Upper lobe of right lung (tissue), 1 donor: ENCODE measurements around the gene CDH4. TPM values are rescaled to one million over a fixed set of nuclear protein-coding genes. Genes with fewer than 3 reads are reported as not detected.
A peak's percentile ranks its signal among the peaks of the same experiment; 100 is the strongest.

ENCODE experiments used
- ATAC-seq: fragments of 200-7000 bp; cut with Tn5 transposase; one replicate; pipeline ENCODE4 v1.9.1; 2020; ENCODE audit warnings: mild to moderate bottlenecking, moderate library complexity
- DNase-seq: peaks from one replicate; pipeline ENCODE4 v3.0.0-alpha.2; 2020
- H3K27ac ChIP-seq: fragments of 200-600 bp; one replicate; pipeline ENCODE4 v1.8.0; 2022
- H3K27me3 ChIP-seq: fragments of 200-600 bp; one replicate; pipeline ENCODE4 v1.8.0; 2022; ENCODE audit warnings: mild to moderate bottlenecking
- H3K36me3 ChIP-seq: fragments of 200-600 bp; one replicate; pipeline ENCODE4 v1.8.0; 2022
- H3K4me1 ChIP-seq: fragments of 200-600 bp; one replicate; pipeline ENCODE4 v1.8.0; 2022
- H3K4me3 ChIP-seq: fragments of 200-600 bp; one replicate; pipeline ENCODE4 v1.8.0; 2022; ENCODE audit warnings: mild to moderate bottlenecking
- H3K9me3 ChIP-seq: fragments of 200-600 bp; one replicate; pipeline ENCODE4 v1.8.0; 2022
- CTCF ChIP-seq: fragments of 200-600 bp; IDR thresholded peaks from one replicate; pipeline ENCODE4 v1.8.0; 2022; ENCODE audit warnings: antibody characterized with exemption
- intact Hi-C: fragments of 100-400 bp; cut with DNase I; formaldehyde crosslinking; loops from one replicate; pipeline ENCODE4 v1.11.0; 2022
- total RNA-seq: library from RNA; stranded (reverse); fragmentation: NEBNext Ultra II Directional; extraction: Animal tissue kit (Norgen Biotek cat#: 25700); gene quantifications from one replicate; pipeline ENCODE4 v1.2.1, GENCODE V29; 2021
- donor health status: DM: no; HTN: yes; CAD: no; lungs with severe emphysema.

Gene CDH4
- total RNA-seq, 1 donor from 2014 or later: 0.23 TPM

- Histone ChIP-seq H3K4me1 (no peaks in the 10 kb centered on the region), H3K27me3 (peaks cover 5% of the 10 kb centered on the region), H3K9me3 (no peaks in the 10 kb centered on the region), H3K36me3 (no peaks in the 10 kb centered on the region), H3K27ac (no peak overlapping the region), H3K4me3 (no peak overlapping the region)
- no peak for TF ChIP-seq CTCF
- intact Hi-C loops: no loop called here
- DNase-seq (no peak), ATAC-seq (no peak)
These were observed 253.4 kb downstream of the CDH4 start for GRCh38 chr20:61505508-61505907.

DNA sequence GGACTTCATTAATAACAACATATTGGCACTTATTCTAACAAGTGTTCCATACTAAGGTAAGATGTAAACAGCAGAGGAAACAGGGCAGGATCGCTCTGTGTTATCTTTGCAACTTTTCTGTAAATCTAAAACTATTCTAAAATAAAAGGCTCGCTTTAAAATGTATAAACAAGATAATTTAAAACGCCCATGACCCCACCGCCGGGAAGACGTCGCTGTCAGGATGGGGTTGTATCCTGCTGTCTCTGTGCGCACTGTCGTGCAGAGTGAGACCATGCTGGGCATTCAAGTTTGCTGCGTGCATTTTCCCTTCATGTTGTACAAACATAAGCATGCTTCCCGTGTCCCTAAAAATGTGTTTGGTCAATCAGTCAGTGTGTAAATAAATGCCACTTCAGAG, 255.7 kb downstream of the CDH4 start:
- Histone ChIP-seq H3K27ac (no peak overlapping the region), H3K4me1 (no peaks in the 10 kb centered on the region), H3K4me3 (no peak overlapping the region), H3K27me3 (peaks cover 5% of the 10 kb centered on the region), H3K36me3 (no peaks in the 10 kb centered on the region), H3K9me3 (no peaks in the 10 kb centered on the region)
- ATAC-seq (no peak), DNase-seq (no peak)
- TF ChIP-seq CTCF: no peak
- intact Hi-C loops: no loop called here

GRCh38 chr20:61508301-61509096, 256.4 kb downstream of the CDH4 start:
- Histone ChIP-seq H3K27ac (no peak overlapping the region), H3K4me1 (no peaks in the 10 kb centered on the region), H3K27me3 (peaks cover 5% of the 10 kb centered on the region), H3K36me3 (no peaks in the 10 kb centered on the region), H3K9me3 (no peaks in the 10 kb centered on the region), H3K4me3 (no peak overlapping the region)
- ATAC-seq (no peak), DNase-seq (peak; percentile 30)
- intact Hi-C loops: no loop called here
- no peak for TF ChIP-seq CTCF

DNA sequence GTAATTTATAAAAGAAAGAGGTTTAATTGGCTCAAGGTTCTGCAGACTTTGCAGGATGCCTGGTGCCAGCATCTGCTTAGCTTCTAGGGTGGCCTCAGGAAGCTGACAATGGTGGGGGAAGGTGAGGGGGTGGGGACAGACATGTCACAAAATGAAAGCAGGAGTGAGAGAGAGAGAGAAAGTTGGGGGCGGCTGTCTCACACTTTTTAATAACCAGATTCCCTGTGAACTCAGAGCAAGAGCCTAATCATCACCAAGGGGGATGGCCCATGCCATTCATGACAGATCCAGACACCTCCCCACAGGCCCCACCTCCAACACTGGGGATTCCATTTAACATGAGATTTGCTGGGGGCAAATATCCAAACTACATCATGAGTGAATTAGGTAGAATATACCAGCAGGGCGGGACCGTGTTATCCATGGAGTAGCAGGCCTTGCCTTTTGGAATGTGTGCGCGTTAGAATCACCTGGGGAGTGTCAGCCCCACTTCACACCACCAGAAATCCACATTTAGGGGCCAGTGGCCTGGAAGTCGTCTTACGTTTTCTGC, 258.8 kb downstream of the CDH4 start:
- TF ChIP-seq CTCF: no peak
- no peak overlapping the region for H3K27ac ChIP-seq
- peak; percentile 21 for DNase-seq
- H3K27me3 ChIP-seq: peaks cover 5% of the 10 kb centered on the region
- H3K4me1 ChIP-seq: no peaks in the 10 kb centered on the region
- H3K9me3 ChIP-seq: no peaks in the 10 kb centered on the region
- ATAC-seq: no peak
- intact Hi-C loops: no loop called here
- H3K4me3 ChIP-seq: no peak overlapping the region
- H3K36me3 ChIP-seq: no peaks in the 10 kb centered on the region

GRCh38 chr20:61512475-61512874, 260.4 kb downstream of the CDH4 start:
- Histone ChIP-seq H3K27ac (no peak overlapping the region), H3K4me3 (no peak overlapping the region), H3K27me3 (peaks cover 1% of the 10 kb centered on the region), H3K4me1 (no peaks in the 10 kb centered on the region), H3K36me3 (no peaks in the 10 kb centered on the region), H3K9me3 (no peaks in the 10 kb centered on the region)
- DNase-seq: peak; percentile 29
- intact Hi-C loops: no loop called here
- no peak for ATAC-seq
- no peak for TF ChIP-seq CTCF
